PC-9 (cell line): Measurements from ENCODE around the gene ETHE1.

Experiments
- CTCF ChIP-seq: fragments of 200-600 bp; sonication (generic); conservative IDR thresholded peaks from 2 replicates; pipeline ENCODE4 v1.6.1; 2017; ENCODE audit warnings: mixed run types, antibody characterized with exemption, mild to moderate bottlenecking, moderate library complexity
- EZH2 ChIP-seq: fragments of 200-600 bp; sonication (generic); IDR thresholded peaks from 2 replicates; pipeline ENCODE4 v1.8.0; 2017; ENCODE audit warnings: antibody characterized with exemption, low read depth

- no peak for TF ChIP-seq EZH2
- TF ChIP-seq CTCF: no peak
Observed at GRCh38 chr19:43548706-43549105, 21.7 kb upstream of the ETHE1 start.
